HCT116 (cell line): Measurements from ENCODE around the gene AUTS2.

Source experiments
- CEBPB ChIP-seq: IDR thresholded peaks from 2 replicates; pipeline ENCODE4 v1.6.1; 2012; ENCODE audit warnings: low read depth
- EZH2phosphoT487 ChIP-seq: fragments of 200-600 bp; IDR thresholded peaks from 2 replicates; pipeline ENCODE4 v1.6.1; 2018; ENCODE audit warnings: antibody characterized with exemption, borderline replicate concordance
- FOSL1 ChIP-seq: IDR thresholded peaks from 2 replicates; pipeline ENCODE4 v1.6.1; 2012; ENCODE audit warnings: low read depth
- POLR2A ChIP-seq: IDR thresholded peaks from 2 replicates; pipeline ENCODE4 v1.7.0; 2011; ENCODE audit warnings: borderline replicate concordance; ENCODE audit not compliant: insufficient read depth, insufficient read length; ENCODE audit errors: extremely low read depth
- POLR2AphosphoS5 ChIP-seq: IDR thresholded peaks from 2 replicates; pipeline ENCODE4 v1.6.1; 2011; ENCODE audit warnings: mild to moderate bottlenecking, low read depth, low read length, moderate library complexity
- RAD21 ChIP-seq: IDR thresholded peaks from 2 replicates; pipeline ENCODE4 v1.6.1; 2012; ENCODE audit warnings: low read depth, mild to moderate bottlenecking
- SIN3A ChIP-seq: IDR thresholded peaks from 2 replicates; pipeline ENCODE4 v1.6.1; 2012; ENCODE audit warnings: low read depth
- TCF7L2 ChIP-seq: IDR thresholded peaks from 2 replicates; pipeline ENCODE4 v1.7.0; 2011; ENCODE audit warnings: borderline replicate concordance, inconsistent platforms; ENCODE audit not compliant: insufficient read depth, insufficient read length; ENCODE audit errors: extremely low read depth
- YY1 ChIP-seq: IDR thresholded peaks from 2 replicates; pipeline ENCODE4 v1.6.1; 2011; ENCODE audit warnings: low read length, low read depth, moderate library complexity, mild to moderate bottlenecking; ENCODE audit not compliant: insufficient replicate concordance; ENCODE audit errors: extremely low read depth
- ZNF274 ChIP-seq: fragments of 200-500 bp; sonication (Bioruptor generic); IDR thresholded peaks from 2 replicates; pipeline ENCODE4 v1.6.1; 2014; ENCODE audit warnings: mild to moderate bottlenecking, low read depth, low read length, inconsistent platforms
- TF ChIP-seq, protein P1 (sequence below), 3 experiments: fragments of 200-600 bp in 1 of 3; sonication (generic) in 1 of 3; IDR thresholded peaks in 2 of 3; conservative IDR thresholded peaks in 1 of 3; 2 replicates each; pipeline ENCODE4 v1.5.1; 2012 to 2017; ENCODE audit warnings: low read depth in 2 of 3, low read length in 2 of 3, antibody characterized with exemption in 1 of 3, borderline replicate concordance in 1 of 3, control low read depth in 1 of 3, mild to moderate bottlenecking in 1 of 3, mixed read lengths in 1 of 3, mixed run types in 1 of 3, moderate library complexity in 1 of 3; ENCODE audit not compliant: insufficient read depth in 1 of 3
- TF ChIP-seq, protein P2 (sequence below): IDR thresholded peaks from 2 replicates; pipeline ENCODE4 v1.6.1; 2012; ENCODE audit warnings: low read depth

DNA sequence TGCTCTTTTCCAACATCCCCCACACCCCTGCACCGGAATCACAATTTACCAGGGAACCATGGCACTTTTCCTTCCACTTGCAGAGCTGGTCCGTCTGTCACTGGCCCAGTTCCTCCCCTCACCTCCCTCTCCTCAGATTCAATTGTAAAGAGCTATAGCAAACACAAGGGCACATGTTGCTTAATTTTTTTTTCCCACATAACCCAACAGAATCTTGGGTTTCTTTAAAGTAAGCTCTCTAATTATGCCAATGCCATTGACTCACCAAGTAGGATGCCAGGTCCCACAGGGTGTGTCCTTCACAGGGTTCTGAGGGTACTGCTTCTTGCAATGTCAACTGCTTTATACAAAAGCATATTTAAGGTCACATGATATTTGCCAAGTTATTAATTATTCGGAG is 262.2 kb downstream of the AUTS2 start:
- TF ChIP-seq, protein P1, sequence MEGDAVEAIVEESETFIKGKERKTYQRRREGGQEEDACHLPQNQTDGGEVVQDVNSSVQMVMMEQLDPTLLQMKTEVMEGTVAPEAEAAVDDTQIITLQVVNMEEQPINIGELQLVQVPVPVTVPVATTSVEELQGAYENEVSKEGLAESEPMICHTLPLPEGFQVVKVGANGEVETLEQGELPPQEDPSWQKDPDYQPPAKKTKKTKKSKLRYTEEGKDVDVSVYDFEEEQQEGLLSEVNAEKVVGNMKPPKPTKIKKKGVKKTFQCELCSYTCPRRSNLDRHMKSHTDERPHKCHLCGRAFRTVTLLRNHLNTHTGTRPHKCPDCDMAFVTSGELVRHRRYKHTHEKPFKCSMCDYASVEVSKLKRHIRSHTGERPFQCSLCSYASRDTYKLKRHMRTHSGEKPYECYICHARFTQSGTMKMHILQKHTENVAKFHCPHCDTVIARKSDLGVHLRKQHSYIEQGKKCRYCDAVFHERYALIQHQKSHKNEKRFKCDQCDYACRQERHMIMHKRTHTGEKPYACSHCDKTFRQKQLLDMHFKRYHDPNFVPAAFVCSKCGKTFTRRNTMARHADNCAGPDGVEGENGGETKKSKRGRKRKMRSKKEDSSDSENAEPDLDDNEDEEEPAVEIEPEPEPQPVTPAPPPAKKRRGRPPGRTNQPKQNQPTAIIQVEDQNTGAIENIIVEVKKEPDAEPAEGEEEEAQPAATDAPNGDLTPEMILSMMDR (IDR thresholded peaks at IDR 0.05 in 2 of 3, conservative IDR thresholded peaks at IDR 0.05 in 1 of 3; ENCODE audit: borderline replicate concordance in 1 of 3, insufficient read depth in 1 of 3, low read depth in 2 of 3, low read length in 2 of 3): no peak
- TF ChIP-seq POLR2A (no peak), TCF7L2 (no peak), RAD21 (no peak), SIN3A (no peak), FOSL1 (no peak), POLR2AphosphoS5 (no peak), EZH2phosphoT487 (no peak), CEBPB (no peak), YY1 (no peak), ZNF274 (no peak)
- TF ChIP-seq, protein P2, sequence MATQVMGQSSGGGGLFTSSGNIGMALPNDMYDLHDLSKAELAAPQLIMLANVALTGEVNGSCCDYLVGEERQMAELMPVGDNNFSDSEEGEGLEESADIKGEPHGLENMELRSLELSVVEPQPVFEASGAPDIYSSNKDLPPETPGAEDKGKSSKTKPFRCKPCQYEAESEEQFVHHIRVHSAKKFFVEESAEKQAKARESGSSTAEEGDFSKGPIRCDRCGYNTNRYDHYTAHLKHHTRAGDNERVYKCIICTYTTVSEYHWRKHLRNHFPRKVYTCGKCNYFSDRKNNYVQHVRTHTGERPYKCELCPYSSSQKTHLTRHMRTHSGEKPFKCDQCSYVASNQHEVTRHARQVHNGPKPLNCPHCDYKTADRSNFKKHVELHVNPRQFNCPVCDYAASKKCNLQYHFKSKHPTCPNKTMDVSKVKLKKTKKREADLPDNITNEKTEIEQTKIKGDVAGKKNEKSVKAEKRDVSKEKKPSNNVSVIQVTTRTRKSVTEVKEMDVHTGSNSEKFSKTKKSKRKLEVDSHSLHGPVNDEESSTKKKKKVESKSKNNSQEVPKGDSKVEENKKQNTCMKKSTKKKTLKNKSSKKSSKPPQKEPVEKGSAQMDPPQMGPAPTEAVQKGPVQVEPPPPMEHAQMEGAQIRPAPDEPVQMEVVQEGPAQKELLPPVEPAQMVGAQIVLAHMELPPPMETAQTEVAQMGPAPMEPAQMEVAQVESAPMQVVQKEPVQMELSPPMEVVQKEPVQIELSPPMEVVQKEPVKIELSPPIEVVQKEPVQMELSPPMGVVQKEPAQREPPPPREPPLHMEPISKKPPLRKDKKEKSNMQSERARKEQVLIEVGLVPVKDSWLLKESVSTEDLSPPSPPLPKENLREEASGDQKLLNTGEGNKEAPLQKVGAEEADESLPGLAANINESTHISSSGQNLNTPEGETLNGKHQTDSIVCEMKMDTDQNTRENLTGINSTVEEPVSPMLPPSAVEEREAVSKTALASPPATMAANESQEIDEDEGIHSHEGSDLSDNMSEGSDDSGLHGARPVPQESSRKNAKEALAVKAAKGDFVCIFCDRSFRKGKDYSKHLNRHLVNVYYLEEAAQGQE: no peak
